SK-N-SH treated with all-trans-retinoic acid at 6 μM for 48 hours (cell line): ENCODE measurements around the gene TIAM1.

Source experiments
- ATAC-seq: fragments of 200-7000 bp; cut with Tn5 transposase; 3 replicates; pipeline ENCODE4 v1.9.1; 2020; ENCODE audit warnings: mild to moderate bottlenecking, moderate library complexity
- ARNTL ChIP-seq: fragments of 450-650 bp; formaldehyde crosslinking; IDR thresholded peaks from 2 replicates; pipeline ENCODE4 v1.5.0; 2020; ENCODE audit warnings: low read depth, mild to moderate bottlenecking, moderate library complexity, borderline replicate concordance
- CREB5 ChIP-seq: fragments of 250-450 bp; sonication (Bioruptor Pico); IDR thresholded peaks from 2 replicates; pipeline ENCODE4 v1.5.1; 2020; ENCODE audit warnings: low read depth, mild to moderate bottlenecking, moderate library complexity
- CSRNP3 ChIP-seq: fragments of 250-450 bp; sonication (Bioruptor Pico); IDR thresholded peaks from 2 replicates; pipeline ENCODE4 v1.5.1; 2021; ENCODE audit warnings: mild to moderate bottlenecking, moderate library complexity
- ESRRG ChIP-seq: fragments of 250-450 bp; sonication (Bioruptor Pico); IDR thresholded peaks from 2 replicates; pipeline ENCODE4 v1.6.1; 2021; ENCODE audit warnings: mild to moderate bottlenecking
- GLIS3 ChIP-seq: fragments of 250-450 bp; sonication (Bioruptor Pico); IDR thresholded peaks from 2 replicates; pipeline ENCODE4 v1.5.0; 2020; ENCODE audit warnings: mild to moderate bottlenecking, moderate library complexity
- ISL1 ChIP-seq: fragments of 250-450 bp; sonication (Bioruptor Pico); IDR thresholded peaks from 2 replicates; pipeline ENCODE4 v2.1.2; 2022; ENCODE audit warnings: mild to moderate bottlenecking, moderate library complexity
- OSR1 ChIP-seq: fragments of 250-450 bp; sonication (Bioruptor Pico); IDR thresholded peaks from 2 replicates; pipeline ENCODE4 v1.8.0; 2022; ENCODE audit warnings: moderate library complexity, mild to moderate bottlenecking, inconsistent platforms
- PATZ1 ChIP-seq: fragments of 250-450 bp; sonication (Bioruptor Pico); IDR thresholded peaks from 2 replicates; pipeline ENCODE4 v1.8.0; 2020; ENCODE audit warnings: mild to moderate bottlenecking, moderate library complexity, borderline replicate concordance
- POU6F1 ChIP-seq: fragments of 250-450 bp; sonication (Bioruptor Pico); IDR thresholded peaks from 2 replicates; pipeline ENCODE4 v1.8.0; 2021; ENCODE audit warnings: low read depth, mild to moderate bottlenecking, moderate library complexity, borderline replicate concordance
- PPARA ChIP-seq: fragments of 250-450 bp; sonication (Bioruptor Pico); IDR thresholded peaks from 2 replicates; pipeline ENCODE4 v1.5.0; 2020; ENCODE audit warnings: mild to moderate bottlenecking, borderline replicate concordance
- RARB ChIP-seq: fragments of 250-450 bp; sonication (Bioruptor Pico); IDR thresholded peaks from 2 replicates; pipeline ENCODE4 v1.8.0; 2021; ENCODE audit warnings: mild to moderate bottlenecking, moderate library complexity
- SNAI2 ChIP-seq: fragments of 250-450 bp; sonication (Bioruptor Pico); IDR thresholded peaks from 2 replicates; pipeline ENCODE4 v1.5.0; 2020; ENCODE audit warnings: mild to moderate bottlenecking, moderate library complexity
- TCF4 ChIP-seq: fragments of 250-450 bp; sonication (Bioruptor Pico); IDR thresholded peaks from 2 replicates; pipeline ENCODE4 v1.8.0; 2021; ENCODE audit warnings: mild to moderate bottlenecking, moderate library complexity, borderline replicate concordance
- TOX ChIP-seq: fragments of 250-450 bp; sonication (Bioruptor Pico); IDR thresholded peaks from 2 replicates; pipeline ENCODE4 v1.8.0; 2021; ENCODE audit warnings: mild to moderate bottlenecking, moderate library complexity, borderline replicate concordance
- TSHZ2 ChIP-seq: fragments of 250-450 bp; sonication (Bioruptor Pico); IDR thresholded peaks from 2 replicates; pipeline ENCODE4 v1.5.0; 2020; ENCODE audit warnings: mild to moderate bottlenecking, moderate library complexity
- ZC3H10 ChIP-seq: fragments of 250-450 bp; sonication (Bioruptor Pico); IDR thresholded peaks from 2 replicates; pipeline ENCODE4 v1.5.1; 2021; ENCODE audit warnings: mild to moderate bottlenecking, moderate library complexity
- ZFP3 ChIP-seq: fragments of 250-450 bp; sonication (Bioruptor Pico); IDR thresholded peaks from 2 replicates; pipeline ENCODE4 v1.5.0; 2020; ENCODE audit warnings: mild to moderate bottlenecking, moderate library complexity
- ZFP30 ChIP-seq: fragments of 450-650 bp; formaldehyde crosslinking; IDR thresholded peaks from 2 replicates; pipeline ENCODE4 v1.5.0; 2022; ENCODE audit warnings: mild to moderate bottlenecking, moderate library complexity
- ZNF565 ChIP-seq: fragments of 450-650 bp; formaldehyde crosslinking; conservative IDR thresholded peaks from 2 replicates; pipeline ENCODE4 v1.5.0; 2020; ENCODE audit warnings: low read depth, mild to moderate bottlenecking, moderate library complexity
- ZNF8 ChIP-seq: fragments of 450-650 bp; formaldehyde crosslinking; IDR thresholded peaks from 2 replicates; pipeline ENCODE4 v1.5.0; 2020; ENCODE audit warnings: mild to moderate bottlenecking, moderate library complexity

Gene TIAM1

GRCh38 chr21:31340942-31341487, 3.0 kb downstream of the TIAM1 start (continued):
- no peak for TF ChIP-seq CREB5

GRCh38 chr21:31340514-31340913, 3.5 kb downstream of the TIAM1 start:
- no peak for ATAC-seq
- TF ChIP-seq ZFP3 (CRISPR knock-in tag) = no peak
- TF ChIP-seq ISL1 (CRISPR knock-in tag) = no peak
- no peak for TF ChIP-seq POU6F1 (CRISPR knock-in tag)
- no peak for TF ChIP-seq CSRNP3 (CRISPR knock-in tag)
- no peak for TF ChIP-seq SNAI2 (CRISPR knock-in tag)
- no peak for TF ChIP-seq ESRRG (CRISPR knock-in tag)
- no peak for TF ChIP-seq TSHZ2 (CRISPR knock-in tag)
- no peak for TF ChIP-seq RARB (CRISPR knock-in tag)
- no peak for TF ChIP-seq PATZ1 (CRISPR knock-in tag)
- no peak for TF ChIP-seq TOX (CRISPR knock-in tag)
- no peak for TF ChIP-seq OSR1 (CRISPR knock-in tag)
- TF ChIP-seq ZFP30 (CRISPR knock-in tag) = no peak
- TF ChIP-seq ZC3H10 (CRISPR knock-in tag) = no peak
- no peak for TF ChIP-seq ARNTL
- no peak for TF ChIP-seq GLIS3 (CRISPR knock-in tag)
- TF ChIP-seq PPARA (CRISPR knock-in tag) = no peak

GRCh38 chr21:31339721-31340120, 4.3 kb downstream of the TIAM1 start:
- ATAC-seq = no peak
- TF ChIP-seq ZNF565 (no peak), TCF4 (CRISPR knock-in tag) (no peak), SNAI2 (CRISPR knock-in tag) (no peak), TSHZ2 (CRISPR knock-in tag) (no peak), ZNF8 (CRISPR knock-in tag) (no peak), ESRRG (CRISPR knock-in tag) (no peak), ARNTL (no peak), CREB5 (no peak), ISL1 (CRISPR knock-in tag) (no peak), CSRNP3 (CRISPR knock-in tag) (no peak), OSR1 (CRISPR knock-in tag) (no peak), PPARA (CRISPR knock-in tag) (no peak), ZFP3 (CRISPR knock-in tag) (no peak)
